Smooth muscle cell (in vitro differentiated cells): ENCODE measurements around the gene PCSK6. TPM values are rescaled to one million over a fixed set of nuclear protein-coding genes. Genes with fewer than 3 reads are reported as not detected.

Experiments used
- DNase-seq: peaks from one replicate; lab custom pipeline; 2025; ENCODE audit not compliant: unreplicated experiment; lab: John Stamatoyannopoulos, UW
- H2AFZ ChIP-seq: fragments of 200-600 bp; sonication (generic); 2 replicates; pipeline ENCODE4 v1.6.0; 2016; ENCODE audit warnings: antibody characterized with exemption, low read depth, mild to moderate bottlenecking
- H3F3A ChIP-seq: fragments of 200-600 bp; sonication (generic); 2 replicates; pipeline ENCODE4 v1.6.0; 2017; ENCODE audit warnings: antibody characterized with exemption, low read depth
- H3K27ac ChIP-seq: fragments of 200-600 bp; sonication (generic); 2 replicates; pipeline ENCODE4 v1.5.1; 2016; ENCODE audit warnings: low read depth, mild to moderate bottlenecking
- H3K27me3 ChIP-seq: fragments of 200-600 bp; sonication (generic); 2 replicates; pipeline ENCODE4 v1.6.1; 2016; ENCODE audit warnings: low read depth, mild to moderate bottlenecking
- H3K36me3 ChIP-seq: fragments of 200-600 bp; sonication (generic); 2 replicates; pipeline ENCODE4 v1.5.1; 2016; ENCODE audit warnings: low read depth
- H3K4me1 ChIP-seq: fragments of 200-600 bp; sonication (generic); 2 replicates; pipeline ENCODE4 v1.5.1; 2016; ENCODE audit warnings: low read depth
- H3K4me2 ChIP-seq: fragments of 200-600 bp; sonication (generic); 2 replicates; pipeline ENCODE4 v1.6.0; 2016; ENCODE audit warnings: mild to moderate bottlenecking
- H3K4me3 ChIP-seq: fragments of 200-600 bp; sonication (generic); 2 replicates; pipeline ENCODE4 v1.5.1; 2016; ENCODE audit warnings: mild to moderate bottlenecking
- H3K79me2 ChIP-seq: fragments of 200-600 bp; sonication (generic); 2 replicates; pipeline ENCODE4 v1.6.0; 2016; ENCODE audit warnings: low read depth, mild to moderate bottlenecking
- H3K9ac ChIP-seq: fragments of 200-600 bp; sonication (generic); 2 replicates; pipeline ENCODE4 v1.6.0; 2016; ENCODE audit warnings: low read depth
- H3K9me3 ChIP-seq: fragments of 200-600 bp; sonication (generic); replicated peaks from 2 replicates; pipeline ENCODE4 v1.5.1; 2016; ENCODE audit warnings: low read depth
- H4K20me1 ChIP-seq: fragments of 200-600 bp; sonication (generic); 2 replicates; pipeline ENCODE4 v1.6.0; 2016; ENCODE audit warnings: low read depth
- CTCF ChIP-seq: fragments of 200-600 bp; sonication (generic); IDR thresholded peaks from 2 replicates; pipeline ENCODE4 v1.5.1; 2017; ENCODE audit warnings: borderline replicate concordance, mild to moderate bottlenecking, antibody characterized with exemption; ENCODE audit not compliant: insufficient read depth, poor library complexity, severe bottlenecking
- WGBS: methylation state at CpG from one replicate; pipeline ENCODE4 v1.1.7; 2016; ENCODE audit warnings: low lambda C conversion rate; 5-methylcytosine and 5-hydroxymethylcytosine counted together
- polyA plus RNA-seq: library from polyadenylated mRNA; unstranded; fragments of >200 nt; fragmentation: Nextera tagmentation; extraction: Ambion mirVana; gene quantifications from 2 replicates; pipeline ENCODE4 v1.2.1, GENCODE V29; 2016
- total RNA-seq: library from RNA; depleted of rRNA; stranded (reverse); fragments of >200 nt; gene quantifications from 2 replicates; pipeline ENCODE4 v1.2.3, GENCODE V29; 2014

Gene PCSK6
- total and polyA plus RNA-seq, 2 experiments from 2014 or later, result 17.5 TPM

- no peak for TF ChIP-seq CTCF
- WGBS, result 96% methylated on average over 14 of the region's 15 CpGs
These were observed 120.5 kb downstream of the PCSK6 start for GRCh38 chr15:101368861-101369642.

GRCh38 chr15:101368086-101368780, 121.3 kb downstream of the PCSK6 start:
- WGBS, result 97% methylated on average over 14 of the region's 14 CpGs
- H3K27me3 ChIP-seq, result no peaks in the 10 kb centered on the region
- peaks cover 6% of the 10 kb centered on the region for H3K36me3 ChIP-seq
- no peaks in the 10 kb centered on the region for H4K20me1 ChIP-seq
- H3K79me2 ChIP-seq, result no peaks in the 10 kb centered on the region
- H3K4me2 ChIP-seq, result no peak overlapping the region
- H3K4me1 ChIP-seq, result peaks cover 18% of the 10 kb centered on the region
- no peak overlapping the region for H3K9ac ChIP-seq
- no peaks in the 10 kb centered on the region for H3K9me3 ChIP-seq
- H3F3A ChIP-seq, result no peaks in the 10 kb centered on the region
- no peak for TF ChIP-seq CTCF
- H3K27ac ChIP-seq, result no peak overlapping the region
- H2AFZ ChIP-seq, result no peak overlapping the region
- DNase-seq, result no peak
- no peak overlapping the region for H3K4me3 ChIP-seq

More at GRCh38 chr15:101368861-101369642, 120.5 kb downstream of the PCSK6 start:
- H3K27me3 ChIP-seq, result no peaks in the 10 kb centered on the region
- no peak overlapping the region for H2AFZ ChIP-seq
- H3K36me3 ChIP-seq, result peaks cover 6% of the 10 kb centered on the region
- H3K9me3 ChIP-seq, result no peaks in the 10 kb centered on the region
- no peak overlapping the region for H3K9ac ChIP-seq
- no peaks in the 10 kb centered on the region for H3K79me2 ChIP-seq
- H3K27ac ChIP-seq, result no peak overlapping the region
- H3K4me2 ChIP-seq, result no peak overlapping the region
- H3K4me1 ChIP-seq, result peaks cover 18% of the 10 kb centered on the region
- H3K4me3 ChIP-seq, result no peak overlapping the region
- no peaks in the 10 kb centered on the region for H4K20me1 ChIP-seq
- no peak for DNase-seq
- no peaks in the 10 kb centered on the region for H3F3A ChIP-seq

GRCh38 chr15:101366853-101367252, 122.7 kb downstream of the PCSK6 start:
- H3K4me1 ChIP-seq, result peaks cover 11% of the 10 kb centered on the region
- H3K79me2 ChIP-seq, result no peaks in the 10 kb centered on the region
- H3F3A ChIP-seq, result no peaks in the 10 kb centered on the region
- H4K20me1 ChIP-seq, result no peaks in the 10 kb centered on the region
- peaks cover 6% of the 10 kb centered on the region for H3K36me3 ChIP-seq
- TF ChIP-seq CTCF, result no peak
- H3K4me3 ChIP-seq, result no peak overlapping the region
- H3K27ac ChIP-seq, result no peak overlapping the region
- DNase-seq, result no peak
- WGBS, result 75% methylated on average over 1 of the region's 3 CpGs
- H3K9ac ChIP-seq, result no peak overlapping the region
- H3K4me2 ChIP-seq, result no peak overlapping the region
- H2AFZ ChIP-seq, result no peak overlapping the region
- H3K27me3 ChIP-seq, result no peaks in the 10 kb centered on the region
- no peaks in the 10 kb centered on the region for H3K9me3 ChIP-seq
